Astrocyte (in vitro differentiated cells and primary cell): ENCODE data around the gene ACP4. TPM values are rescaled to one million over a fixed set of nuclear protein-coding genes. Genes with fewer than 3 reads are reported as not detected.

Experiments
- DNase-seq: peaks from one replicate; pipeline ENCODE4 v3.0.0-alpha.2; 2010; ENCODE audit warnings: low read depth
- FAIRE-seq: peaks from 2 replicates; lab custom pipeline; 2011; peaks lifted over from hg19 to GRCh38; lab: Jason Lieb, UNC
- H2AFZ ChIP-seq: 2 replicates; pipeline ENCODE4 v1.6.0; 2012; ENCODE audit warnings: low read depth, low read length, inconsistent platforms
- H3K27ac ChIP-seq: 2 replicates; pipeline ENCODE4 v1.5.1; 2011; ENCODE audit warnings: low read depth, low read length, inconsistent platforms
- H3K27me3 ChIP-seq: 2 replicates; pipeline ENCODE4 v1.6.0; 2011; ENCODE audit warnings: low read length, inconsistent platforms; ENCODE audit not compliant: insufficient read depth
- H3K36me3 ChIP-seq: 2 replicates; pipeline ENCODE4 v1.5.1; 2011; ENCODE audit warnings: low read length, inconsistent platforms; ENCODE audit not compliant: insufficient read depth
- H3K4me1 ChIP-seq: 2 replicates; pipeline ENCODE4 v1.5.1; 2011; ENCODE audit warnings: low read length, inconsistent platforms; ENCODE audit not compliant: insufficient read depth
- H3K4me2 ChIP-seq: 2 replicates; pipeline ENCODE4 v1.6.0; 2012; ENCODE audit warnings: low read length, inconsistent platforms
- H3K4me3 ChIP-seq: 2 replicates; pipeline ENCODE4 v1.5.1; 2011; ENCODE audit warnings: low read depth, mild to moderate bottlenecking, low read length, inconsistent platforms; ENCODE audit not compliant: insufficient read depth
- H3K79me2 ChIP-seq: 2 replicates; pipeline ENCODE4 v1.6.0; 2012; ENCODE audit warnings: mild to moderate bottlenecking, low read length, inconsistent platforms; ENCODE audit not compliant: insufficient read depth
- H3K9ac ChIP-seq: 2 replicates; pipeline ENCODE4 v1.6.0; 2012; ENCODE audit warnings: mild to moderate bottlenecking, low read length, inconsistent platforms
- H3K9me3 ChIP-seq: 2 replicates; pipeline ENCODE4 v1.5.1; 2012; ENCODE audit warnings: low read depth, mild to moderate bottlenecking, low read length, inconsistent platforms; ENCODE audit not compliant: insufficient read depth
- H4K20me1 ChIP-seq: 2 replicates; pipeline ENCODE4 v1.6.0; 2012; ENCODE audit warnings: low read length, inconsistent platforms; ENCODE audit not compliant: insufficient read depth
- H3K27ac Mint-ChIP-seq: one replicate; pipeline ENCODE4 v1.8.0; 2021; ENCODE audit warnings: mild to moderate bottlenecking, mixed read lengths; ENCODE audit not compliant: unreplicated experiment
- H3K27me3 Mint-ChIP-seq: one replicate; pipeline ENCODE4 v1.8.0; 2021; ENCODE audit warnings: low read depth, mixed read lengths; ENCODE audit not compliant: unreplicated experiment
- H3K36me3 Mint-ChIP-seq: one replicate; pipeline ENCODE4 v1.8.0; 2021; ENCODE audit warnings: low read depth, mixed read lengths; ENCODE audit not compliant: unreplicated experiment
- H3K4me1 Mint-ChIP-seq: one replicate; pipeline ENCODE4 v1.8.0; 2021; ENCODE audit warnings: low read depth, mixed read lengths; ENCODE audit not compliant: unreplicated experiment
- H3K4me3 Mint-ChIP-seq: one replicate; pipeline ENCODE4 v1.8.0; 2021; ENCODE audit warnings: mild to moderate bottlenecking, moderate library complexity, mixed read lengths; ENCODE audit not compliant: unreplicated experiment
- H3K9me3 Mint-ChIP-seq: one replicate; pipeline ENCODE4 v1.8.0; 2021; ENCODE audit warnings: mild to moderate bottlenecking, mixed read lengths; ENCODE audit not compliant: unreplicated experiment
- EZH2 ChIP-seq: IDR thresholded peaks from 2 replicates; pipeline ENCODE4 v1.6.1; 2012; ENCODE audit warnings: mild to moderate bottlenecking, low read length, inconsistent platforms; ENCODE audit not compliant: insufficient read depth
- total RNA-seq: library from RNA; stranded (reverse); gene quantifications from 2 replicates; pipeline ENCODE4 v1.2.1, GENCODE V29; 2021
- TF ChIP-seq, protein P1 (sequence below): IDR thresholded peaks from 2 replicates; pipeline ENCODE4 v1.5.1; 2011; ENCODE audit warnings: low read depth, mild to moderate bottlenecking, inconsistent platforms, low read length, moderate library complexity; ENCODE audit not compliant: insufficient read depth

Gene ACP4
- total RNA-seq, 1 donor from 2014 or later: not detected

DNA sequence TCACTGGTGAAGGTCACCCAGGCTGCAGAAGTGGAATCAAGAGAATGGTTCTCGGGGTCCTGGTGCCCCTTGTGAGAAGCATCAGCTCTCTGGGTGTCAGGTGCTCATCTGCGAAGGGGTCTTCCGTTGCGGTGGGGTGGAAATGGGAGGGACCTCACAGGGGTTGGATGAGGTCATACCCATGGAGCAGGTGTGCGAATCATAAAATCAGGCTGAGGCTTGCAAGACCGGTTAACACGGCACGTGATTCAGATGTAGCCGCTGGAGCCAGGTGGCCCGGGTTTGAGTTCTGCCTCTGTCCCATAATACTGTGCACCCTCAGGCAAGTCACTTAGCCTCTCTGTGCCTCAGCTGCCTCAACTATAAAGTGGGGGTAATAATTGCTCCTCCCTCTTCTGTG is 47.1 kb downstream of the ACP4 start:
- no peak for FAIRE-seq
- TF ChIP-seq, protein P1, sequence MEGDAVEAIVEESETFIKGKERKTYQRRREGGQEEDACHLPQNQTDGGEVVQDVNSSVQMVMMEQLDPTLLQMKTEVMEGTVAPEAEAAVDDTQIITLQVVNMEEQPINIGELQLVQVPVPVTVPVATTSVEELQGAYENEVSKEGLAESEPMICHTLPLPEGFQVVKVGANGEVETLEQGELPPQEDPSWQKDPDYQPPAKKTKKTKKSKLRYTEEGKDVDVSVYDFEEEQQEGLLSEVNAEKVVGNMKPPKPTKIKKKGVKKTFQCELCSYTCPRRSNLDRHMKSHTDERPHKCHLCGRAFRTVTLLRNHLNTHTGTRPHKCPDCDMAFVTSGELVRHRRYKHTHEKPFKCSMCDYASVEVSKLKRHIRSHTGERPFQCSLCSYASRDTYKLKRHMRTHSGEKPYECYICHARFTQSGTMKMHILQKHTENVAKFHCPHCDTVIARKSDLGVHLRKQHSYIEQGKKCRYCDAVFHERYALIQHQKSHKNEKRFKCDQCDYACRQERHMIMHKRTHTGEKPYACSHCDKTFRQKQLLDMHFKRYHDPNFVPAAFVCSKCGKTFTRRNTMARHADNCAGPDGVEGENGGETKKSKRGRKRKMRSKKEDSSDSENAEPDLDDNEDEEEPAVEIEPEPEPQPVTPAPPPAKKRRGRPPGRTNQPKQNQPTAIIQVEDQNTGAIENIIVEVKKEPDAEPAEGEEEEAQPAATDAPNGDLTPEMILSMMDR: no peak
- no peak for TF ChIP-seq EZH2
- H3K9me3 ChIP-seq: no peaks in the 10 kb centered on the region
- H3K9me3 Mint-ChIP-seq: peaks cover 5% of the 10 kb centered on the region
- no peak overlapping the region for H2AFZ ChIP-seq
- H3K4me3 Mint-ChIP-seq: no peak overlapping the region
- H3K27me3 ChIP-seq: no peaks in the 10 kb centered on the region
- H3K4me3 ChIP-seq: no peak overlapping the region
- no peaks in the 10 kb centered on the region for H3K36me3 Mint-ChIP-seq
- H3K36me3 ChIP-seq: no peaks in the 10 kb centered on the region
- H3K79me2 ChIP-seq: no peaks in the 10 kb centered on the region
- DNase-seq: no peak
- no peak overlapping the region for H3K27ac Mint-ChIP-seq
- no peaks in the 10 kb centered on the region for H4K20me1 ChIP-seq
- no peak overlapping the region for H3K4me2 ChIP-seq
- no peak overlapping the region for H3K9ac ChIP-seq
- H3K4me1 Mint-ChIP-seq: no peaks in the 10 kb centered on the region
- no peaks in the 10 kb centered on the region for H3K4me1 ChIP-seq
- no peak overlapping the region for H3K27ac ChIP-seq
- H3K27me3 Mint-ChIP-seq: peaks cover 55% of the 10 kb centered on the region

- H3K4me3 ChIP-seq: no peak overlapping the region
- no peaks in the 10 kb centered on the region for H3K79me2 ChIP-seq
- peaks cover 53% of the 10 kb centered on the region for H3K27me3 Mint-ChIP-seq
- H3K9ac ChIP-seq: no peak overlapping the region
- no peak for TF ChIP-seq EZH2
- TF ChIP-seq, protein P1: no peak
- H3K4me1 ChIP-seq: no peaks in the 10 kb centered on the region
- no peaks in the 10 kb centered on the region for H3K36me3 ChIP-seq
- H3K4me1 Mint-ChIP-seq: no peaks in the 10 kb centered on the region
- no peak overlapping the region for H3K4me3 Mint-ChIP-seq
- no peaks in the 10 kb centered on the region for H3K36me3 Mint-ChIP-seq
- H3K27me3 ChIP-seq: no peaks in the 10 kb centered on the region
- H3K9me3 Mint-ChIP-seq: peaks cover 5% of the 10 kb centered on the region
- H3K27ac ChIP-seq: no peak overlapping the region
- FAIRE-seq (no peak), DNase-seq (no peak)
- no peaks in the 10 kb centered on the region for H4K20me1 ChIP-seq
- no peak overlapping the region for H3K27ac Mint-ChIP-seq
- no peaks in the 10 kb centered on the region for H3K9me3 ChIP-seq
- no peak overlapping the region for H2AFZ ChIP-seq
- H3K4me2 ChIP-seq: no peak overlapping the region
These were observed 48.0 kb downstream of the ACP4 start for GRCh38 chr19:50838239-50838638.

DNA sequence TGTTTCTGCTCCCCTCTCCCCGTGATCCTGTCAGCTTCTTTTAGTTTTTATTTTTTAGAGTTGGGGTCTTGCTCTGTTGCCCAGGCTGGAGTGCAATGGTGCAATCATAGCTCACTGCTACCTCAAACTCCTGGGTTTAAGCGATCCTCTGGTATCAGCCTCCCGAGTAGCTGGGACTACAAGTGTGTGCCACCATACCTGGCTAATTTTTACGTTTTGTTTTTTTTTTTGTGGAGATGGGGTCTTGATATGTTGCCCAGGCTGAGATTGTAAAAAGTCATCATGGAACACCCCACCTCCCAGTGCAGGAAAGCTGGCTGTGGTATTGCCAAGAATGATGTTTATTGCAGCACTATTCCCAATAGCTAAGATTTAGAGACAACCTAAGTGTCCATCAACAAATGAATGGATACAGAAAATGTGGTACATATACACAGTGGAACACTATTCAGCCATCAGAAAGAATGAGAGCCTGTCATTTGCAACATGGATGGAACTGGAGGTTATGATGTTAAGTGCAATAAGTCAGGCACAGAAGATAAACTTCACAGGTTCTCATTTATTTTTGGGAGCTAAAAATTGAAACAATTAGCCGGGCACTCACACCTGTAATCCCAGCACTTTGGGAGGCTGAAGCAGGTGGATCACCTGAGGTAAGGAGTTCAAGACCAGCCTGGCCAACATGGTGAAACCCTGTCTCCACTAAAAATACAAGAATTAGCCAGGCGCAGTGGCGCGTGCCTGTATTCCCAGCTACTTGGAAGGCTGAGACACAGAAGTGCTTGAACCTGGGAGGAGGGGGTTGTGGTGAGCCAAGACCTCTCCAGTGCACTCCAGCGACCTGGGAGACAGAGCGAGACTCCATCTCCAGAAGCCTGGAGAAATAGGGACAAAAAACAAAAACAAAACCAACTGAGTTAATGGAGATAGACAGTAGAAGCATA is 49.8 kb downstream of the ACP4 start:
- no peak overlapping the region for H3K4me3 Mint-ChIP-seq
- Histone ChIP-seq H3K36me3 (no peaks in the 10 kb centered on the region), H3K27ac (no peak overlapping the region), H4K20me1 (no peaks in the 10 kb centered on the region), H3K4me1 (no peaks in the 10 kb centered on the region), H3K9ac (no peak overlapping the region), H3K9me3 (no peaks in the 10 kb centered on the region), H3K4me2 (no peak overlapping the region), H2AFZ (no peak overlapping the region), H3K79me2 (no peaks in the 10 kb centered on the region), H3K27me3 (no peaks in the 10 kb centered on the region), H3K4me3 (no peak overlapping the region)
- TF ChIP-seq, protein P1: no peak
- TF ChIP-seq EZH2: no peak
- peaks cover 61% of the 10 kb centered on the region for H3K27me3 Mint-ChIP-seq
- H3K4me1 Mint-ChIP-seq: no peaks in the 10 kb centered on the region
- FAIRE-seq (no peak), DNase-seq (no peak)
- no peaks in the 10 kb centered on the region for H3K36me3 Mint-ChIP-seq
- H3K27ac Mint-ChIP-seq: no peak overlapping the region
- peaks cover 15% of the 10 kb centered on the region for H3K9me3 Mint-ChIP-seq
